H9 (cell line): ENCODE measurements around the gene PTPRC. TPM values are rescaled to one million over a fixed set of nuclear protein-coding genes. Genes with fewer than 3 reads are reported as not detected.

Source experiments
- DNase-seq: peaks from one replicate; pipeline ENCODE4 v3.0.0-alpha.2; 2017
- H2AFZ ChIP-seq: one replicate; pipeline ENCODE4 v1.6.1; 2013; ENCODE audit warnings: mild to moderate bottlenecking, low read length, control low read depth, moderate library complexity
- H2AK5ac ChIP-seq: 2 replicates; pipeline ENCODE4 v1.6.1; 2013; ENCODE audit warnings: low read length, control low read depth, mixed read lengths; ENCODE audit not compliant: insufficient read length
- H2BK120ac ChIP-seq: one replicate; pipeline ENCODE4 v1.6.1; 2013; ENCODE audit warnings: low read depth, mild to moderate bottlenecking, low read length, control low read depth, inconsistent platforms; ENCODE audit not compliant: poor library complexity, severe bottlenecking
- H2BK12ac ChIP-seq: 2 replicates; pipeline ENCODE4 v1.6.1; 2013; ENCODE audit warnings: low read length, control low read depth, mixed read lengths, low read depth; ENCODE audit not compliant: insufficient read length
- H2BK15ac ChIP-seq: 2 replicates; pipeline ENCODE4 v1.6.1; 2013; ENCODE audit warnings: low read depth, low read length, control low read depth
- H2BK20ac ChIP-seq: one replicate; pipeline ENCODE4 v1.6.1; 2013; ENCODE audit warnings: low read depth, mild to moderate bottlenecking, low read length, control low read depth, inconsistent platforms; ENCODE audit not compliant: poor library complexity, severe bottlenecking
- H2BK5ac ChIP-seq: 2 replicates; pipeline ENCODE4 v1.6.1; 2013; ENCODE audit warnings: low read length, control low read depth, mixed read lengths; ENCODE audit not compliant: insufficient read length
- H3K14ac ChIP-seq: 2 replicates; pipeline ENCODE4 v1.6.1; 2013; ENCODE audit warnings: low read length, control low read depth; ENCODE audit not compliant: insufficient read depth
- H3K18ac ChIP-seq: 2 replicates; pipeline ENCODE4 v1.6.1; 2013; ENCODE audit warnings: low read depth, mild to moderate bottlenecking, mixed read lengths, low read length, control low read depth; ENCODE audit not compliant: insufficient read length
- H3K23ac ChIP-seq: 2 replicates; pipeline ENCODE4 v1.6.1; 2013; ENCODE audit warnings: low read length, control low read depth, mixed read lengths, low read depth; ENCODE audit not compliant: insufficient read length
- H3K23me2 ChIP-seq: 2 replicates; pipeline ENCODE4 v1.6.1; 2013; ENCODE audit warnings: low read depth, mild to moderate bottlenecking, mixed read lengths, low read length, control low read depth; ENCODE audit not compliant: insufficient read length, poor library complexity, severe bottlenecking
- H3K27ac ChIP-seq: 2 replicates; pipeline ENCODE4 v1.5.1; 2013; ENCODE audit warnings: low read length, control low read depth, mixed read lengths, low read depth; ENCODE audit not compliant: insufficient read length
- H3K27me3 ChIP-seq: 2 replicates; pipeline ENCODE4 v1.6.1; 2013; ENCODE audit warnings: low read length, control low read depth, inconsistent platforms; ENCODE audit not compliant: insufficient read depth
- H3K4ac ChIP-seq: 2 replicates; pipeline ENCODE4 v1.6.1; 2013; ENCODE audit warnings: low read depth, mild to moderate bottlenecking, control low read depth, inconsistent platforms, low read length, moderate library complexity
- H3K4me1 ChIP-seq: 2 replicates; pipeline ENCODE4 v1.6.1; 2013; ENCODE audit warnings: low read length, control low read depth, inconsistent platforms; ENCODE audit not compliant: insufficient read depth
- H3K4me2 ChIP-seq: 2 replicates; pipeline ENCODE4 v1.6.1; 2013; ENCODE audit warnings: low read length, control low read depth, mixed read lengths; ENCODE audit not compliant: insufficient read length, insufficient read depth
- H3K56ac ChIP-seq: 2 replicates; pipeline ENCODE4 v1.6.1; 2013; ENCODE audit warnings: low read depth, mild to moderate bottlenecking, mixed read lengths, low read length, control low read depth; ENCODE audit not compliant: insufficient read length
- H3K79me1 ChIP-seq: 2 replicates; pipeline ENCODE4 v1.6.1; 2013; ENCODE audit warnings: low read depth, mild to moderate bottlenecking, moderate library complexity, low read length, control low read depth, inconsistent platforms; ENCODE audit not compliant: insufficient read depth, poor library complexity, severe bottlenecking
- H3K79me2 ChIP-seq: 2 replicates; pipeline ENCODE4 v1.6.1; 2013; ENCODE audit warnings: low read length, control low read depth, inconsistent platforms; ENCODE audit not compliant: insufficient read depth
- H3K9ac ChIP-seq: 2 replicates; pipeline ENCODE4 v1.6.1; 2013; ENCODE audit warnings: low read length, control low read depth, mixed read lengths; ENCODE audit not compliant: insufficient read length; ENCODE audit errors: extremely low read depth
- H3K9me3 ChIP-seq: one replicate; pipeline ENCODE4 v1.6.1; 2013; ENCODE audit warnings: low read depth, low read length, inconsistent platforms; ENCODE audit not compliant: control insufficient read depth
- H3T11ph ChIP-seq: one replicate; pipeline ENCODE4 v1.6.1; 2013; ENCODE audit warnings: mild to moderate bottlenecking, low read length, control low read depth, inconsistent platforms
- H4K20me1 ChIP-seq: one replicate; pipeline ENCODE4 v1.6.1; 2013; ENCODE audit not compliant: control insufficient read depth, insufficient read length, insufficient read depth
- H4K5ac ChIP-seq: 2 replicates; pipeline ENCODE4 v1.6.1; 2013; ENCODE audit warnings: low read depth, mild to moderate bottlenecking, mixed read lengths, low read length, control low read depth; ENCODE audit not compliant: insufficient read length
- H4K8ac ChIP-seq: replicated peaks from 2 replicates; pipeline ENCODE4 v1.6.1; 2013; ENCODE audit warnings: low read length, control low read depth, mixed read lengths, low read depth; ENCODE audit not compliant: insufficient read length
- H4K91ac ChIP-seq: 2 replicates; pipeline ENCODE4 v1.6.1; 2013; ENCODE audit warnings: low read depth, mild to moderate bottlenecking, moderate library complexity, mixed read lengths, low read length, control low read depth; ENCODE audit not compliant: insufficient read length
- H3K27ac Mint-ChIP-seq, 3 experiments: 2 replicates in 2 of 3; 3 replicates in 1 of 3; pipeline ENCODE4 v1.8.0; 2020 to 2021; ENCODE audit warnings: mixed read lengths in 3 of 3, mild to moderate bottlenecking in 1 of 3, moderate library complexity in 1 of 3
- H3K27me3 Mint-ChIP-seq: 2 replicates; pipeline ENCODE4 v1.8.0; 2021; ENCODE audit warnings: low read depth, mild to moderate bottlenecking, moderate library complexity, mixed read lengths
- H3K36me3 Mint-ChIP-seq, 3 experiments: 2 replicates in 2 of 3; 3 replicates in 1 of 3; pipeline ENCODE4 v1.8.0; 2020 to 2021; ENCODE audit warnings: low read depth in 3 of 3, mixed read lengths in 3 of 3; ENCODE audit not compliant: insufficient read depth in 1 of 3
- H3K4me1 Mint-ChIP-seq, 2 experiments: 2 replicates each; pipeline ENCODE4 v1.8.0; 2020; ENCODE audit warnings: mixed read lengths in 2 of 2
- H3K4me3 Mint-ChIP-seq, 2 experiments: 2 replicates in 1 of 2; 3 replicates in 1 of 2; pipeline ENCODE4 v1.8.0; 2020 to 2021; ENCODE audit warnings: mild to moderate bottlenecking in 2 of 2, mixed read lengths in 2 of 2, moderate library complexity in 1 of 2
- H3K9me3 Mint-ChIP-seq, 2 experiments: 2 replicates in 1 of 2; 3 replicates in 1 of 2; pipeline ENCODE4 v1.8.0; 2020; ENCODE audit warnings: mild to moderate bottlenecking in 2 of 2, mixed read lengths in 2 of 2, moderate library complexity in 1 of 2
- CTCF ChIP-seq: fragments of 200-600 bp; sonication (generic); conservative IDR thresholded peaks from 3 replicates; pipeline ENCODE4 v1.8.0; 2021; ENCODE audit warnings: antibody characterized with exemption, mild to moderate bottlenecking
- WGBS: extraction: QIAGEN DNeasy Blood & Tissue Kit; methylation state at CpG from one replicate; pipeline ENCODE4 v1.1.7; 2013; ENCODE audit warnings: missing lambda C conversion rate, low lambda C conversion rate, mixed read lengths; ENCODE audit not compliant: insufficient read length; ENCODE audit errors: extremely low coverage; 5-methylcytosine and 5-hydroxymethylcytosine counted together
- total RNA-seq: library from RNA; stranded (reverse); gene quantifications from 2 replicates; pipeline ENCODE4 v1.2.1, GENCODE V29; 2021

The PTPRC gene
- total RNA-seq, 1 experiment from 2014 or later: not detected

- Histone ChIP-seq H3K79me1 (no peaks in the 10 kb centered on the region), H3K18ac (no peak overlapping the region), H3K4ac (no peak overlapping the region), H2BK120ac (no peak overlapping the region), H3K9ac (no peak overlapping the region), H3K14ac (no peak overlapping the region), H2BK12ac (no peak overlapping the region), H2BK20ac (no peak overlapping the region), H3K27ac (no peak overlapping the region), H2AFZ (no peak overlapping the region), H3K4me2 (no peak overlapping the region), H4K20me1 (no peaks in the 10 kb centered on the region), H3T11ph (no peak overlapping the region), H4K91ac (no peak overlapping the region), H4K8ac (no peak overlapping the region), H3K23ac (no peak overlapping the region), H4K5ac (no peak overlapping the region), H2AK5ac (no peak overlapping the region), H3K56ac (no peak overlapping the region), H3K79me2 (no peaks in the 10 kb centered on the region), H2BK5ac (no peak overlapping the region), H3K23me2 (no peaks in the 10 kb centered on the region), H2BK15ac (no peak overlapping the region), H3K9me3 (no peaks in the 10 kb centered on the region), H3K4me1 (no peaks in the 10 kb centered on the region), H3K27me3 (no peaks in the 10 kb centered on the region)
- H3K36me3 Mint-ChIP-seq: no peaks in the 10 kb centered on the region
- no peaks in the 10 kb centered on the region for H3K4me1 Mint-ChIP-seq
- no peaks in the 10 kb centered on the region for H3K9me3 Mint-ChIP-seq
- no peaks in the 10 kb centered on the region for H3K27me3 Mint-ChIP-seq
- no CpG with 5 or more reads among the region's 3 CpGs for WGBS
- no peak for TF ChIP-seq CTCF
- no peak for DNase-seq
- H3K4me3 Mint-ChIP-seq: no peak overlapping the region
- no peak overlapping the region; a peak in 1 of 7 replicates for H3K27ac Mint-ChIP-seq
Observed at GRCh38 chr1:198751741-198752140, 112.9 kb downstream of the PTPRC start.
